HG03060 (cell line): Measurements from ENCODE around the gene VPS13A.
A peak's percentile ranks its signal among the peaks of the same experiment; 100 is the strongest.

Experiments used
- ATAC-seq: cut with Tn5 transposase; IDR thresholded peaks from one replicate; pipeline ENCODE4 v1.9.1; 2021; ENCODE audit warnings: low read depth, moderate number of reproducible peaks; ENCODE audit not compliant: unreplicated experiment

Gene VPS13A

DNA sequence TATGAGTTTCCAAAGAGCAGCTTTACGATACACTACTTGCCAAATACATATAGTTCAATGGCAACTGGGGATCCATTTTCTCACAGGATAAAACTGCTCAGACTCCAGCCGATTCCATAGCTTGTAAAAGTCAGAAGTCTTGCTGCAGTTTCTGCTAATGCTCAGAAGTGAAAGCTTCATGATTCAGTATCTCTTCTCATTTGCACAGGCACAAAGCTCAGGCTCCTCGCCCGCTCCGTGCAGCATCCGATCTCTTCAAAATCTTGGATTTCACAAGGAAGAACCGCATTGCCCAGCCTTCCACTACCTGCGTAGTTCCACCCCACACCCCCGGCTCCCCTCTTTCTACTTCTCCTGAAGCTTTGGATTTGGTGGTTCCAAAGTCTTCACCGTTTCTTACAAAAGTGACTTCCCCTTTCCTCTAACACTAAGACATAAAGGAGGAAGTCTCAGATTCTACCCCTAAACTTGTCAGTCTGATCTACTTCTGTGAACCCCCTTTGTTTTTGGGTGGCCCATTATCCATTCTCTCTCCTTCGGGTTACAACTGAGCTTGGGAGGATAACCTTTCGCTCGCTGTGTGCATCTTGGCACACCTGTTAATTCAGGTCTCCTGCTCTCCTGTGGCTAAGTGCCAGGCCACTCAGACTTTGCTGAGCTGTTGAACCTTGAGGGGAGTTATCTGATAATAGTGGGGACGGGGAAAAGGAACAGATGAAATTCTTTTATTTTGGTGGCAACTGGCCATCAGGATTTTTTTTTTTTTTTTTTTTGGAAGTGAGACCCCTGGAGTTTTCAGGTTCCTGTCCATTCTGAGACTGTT is 276.7 kb downstream of the VPS13A start:
- no peak for ATAC-seq

GRCh38 chr9:77454663-77455062 is 277.3 kb downstream of the VPS13A start:
- no peak for ATAC-seq

GRCh38 chr9:77455312-77455927 is 278.1 kb downstream of the VPS13A start:
- no peak for ATAC-seq

DNA sequence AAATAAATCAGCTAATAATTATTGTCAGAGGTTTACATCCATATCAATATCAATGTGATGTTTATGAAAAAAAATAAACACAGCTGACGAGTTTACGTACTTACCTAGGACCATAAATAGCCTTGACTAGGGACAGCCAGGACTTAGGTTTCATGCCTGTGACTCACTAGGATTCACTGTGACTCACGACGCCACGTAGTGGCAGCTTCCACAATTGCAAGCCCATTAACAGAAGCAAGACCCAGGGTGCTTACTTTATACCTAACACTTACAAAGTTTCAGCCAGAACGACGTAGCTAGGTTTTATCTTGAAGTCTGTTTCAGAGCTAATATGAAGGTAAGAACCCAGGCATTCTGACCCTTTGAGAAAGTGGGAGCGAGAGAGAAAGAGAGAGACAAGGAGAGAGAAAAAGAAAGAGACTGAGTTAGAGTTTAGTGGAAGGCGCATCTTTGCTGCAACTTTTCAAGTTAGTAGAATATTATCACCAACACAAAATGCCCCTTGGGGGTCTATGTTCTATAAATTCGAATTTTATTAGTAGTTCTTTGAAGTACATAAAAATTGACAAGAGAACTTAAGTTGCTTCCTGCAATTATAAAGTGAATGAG is 279.6 kb downstream of the VPS13A start:
- peak; percentile 76 for ATAC-seq

DNA sequence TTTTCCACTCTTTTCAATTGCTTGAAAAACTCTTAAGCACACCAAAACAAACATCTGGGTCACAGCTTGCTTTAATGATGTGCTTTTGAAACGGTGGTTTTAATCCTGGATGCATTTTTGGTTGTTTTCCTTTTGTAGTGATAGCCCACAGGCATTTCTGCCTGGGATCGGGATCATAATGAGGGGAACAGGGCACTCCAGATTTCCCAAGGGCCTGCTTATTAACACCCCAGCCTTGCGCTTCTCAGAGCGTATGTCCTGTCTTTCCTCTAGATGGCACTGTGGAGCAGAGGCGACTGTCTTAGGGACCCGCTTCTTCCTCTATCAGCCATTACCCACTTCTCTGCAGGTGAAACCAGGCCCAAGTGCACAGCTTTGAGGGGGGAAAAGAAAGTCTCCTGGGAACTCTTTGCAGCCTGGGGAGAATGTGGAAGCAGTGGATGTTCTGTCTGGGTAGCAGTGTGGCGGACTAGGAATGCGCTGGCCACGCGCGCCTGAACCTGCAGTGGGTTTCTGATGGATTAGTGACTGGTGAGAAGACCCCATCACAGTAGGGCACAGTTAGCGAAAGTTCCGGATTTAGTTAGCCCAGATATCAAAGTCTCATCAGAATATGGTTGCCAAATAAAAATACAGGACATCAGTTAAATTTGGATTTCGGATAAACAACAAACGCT is 280.7 kb downstream of the VPS13A start:
- peak; percentile 69 for ATAC-seq

- ATAC-seq: no peak
Observed at GRCh38 chr9:77460938-77461337, 283.6 kb downstream of the VPS13A start.

DNA sequence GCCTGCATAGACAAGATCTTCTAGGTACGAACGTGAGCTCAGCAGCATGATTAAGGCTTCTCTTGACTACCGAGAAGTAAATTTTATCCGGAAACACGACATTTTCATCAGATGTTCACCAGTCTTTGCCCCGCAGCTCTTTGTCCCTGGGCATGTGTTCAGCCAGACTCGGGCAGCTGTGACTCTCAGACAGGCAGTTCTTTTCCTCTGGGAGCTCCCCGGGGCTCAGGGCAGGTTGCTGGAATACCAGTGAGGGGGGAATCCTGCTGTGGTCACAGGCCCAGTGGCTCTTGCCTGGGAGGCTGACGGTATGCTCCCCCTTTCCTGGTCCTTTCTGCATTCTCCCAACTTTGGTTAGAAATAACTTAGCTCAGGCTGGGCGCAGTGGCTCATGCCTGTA is 284.7 kb downstream of the VPS13A start:
- no peak for ATAC-seq

- no peak for ATAC-seq
Observed at GRCh38 chr9:77463151-77463550, 285.8 kb downstream of the VPS13A start.

- ATAC-seq: no peak
Observed at GRCh38 chr9:77464661-77465060, 287.3 kb downstream of the VPS13A start.

GRCh38 chr9:77469515-77470231 is 292.3 kb downstream of the VPS13A start:
- no peak for ATAC-seq
